Measurements from ENCODE around the gene C9orf72. TPM values are rescaled to one million over a fixed set of nuclear protein-coding genes. Genes with fewer than 3 reads are reported as not detected.

The C9orf72 gene
- total RNA-seq, 1 donor from 2014 or later, result 17.1 TPM

DNA sequence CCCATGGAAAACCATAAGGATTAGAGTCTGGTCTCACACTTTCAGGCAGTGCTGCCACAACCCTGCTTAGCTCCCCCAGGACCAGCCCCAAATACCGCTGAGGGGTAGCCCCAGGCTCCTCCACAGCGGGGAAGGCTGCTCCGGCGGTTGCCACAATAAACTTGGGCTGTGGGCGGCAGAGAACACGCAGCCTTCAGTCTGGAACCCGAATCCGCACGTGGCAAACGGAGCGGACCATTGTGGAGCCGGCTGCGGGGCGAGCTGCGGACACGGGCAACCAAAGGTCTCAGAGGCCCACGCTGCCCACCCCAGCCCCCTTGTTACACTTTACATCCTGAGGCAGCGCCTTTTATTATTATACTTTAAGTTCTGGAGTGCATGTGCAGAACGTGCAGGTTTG, 37.3 kb upstream of the C9orf72 start:
- intact Hi-C loops (cut with DNase I), result no loop called here
- Histone ChIP-seq H3K9me3 (no peaks in the 10 kb centered on the region), H3K36me3 (no peaks in the 10 kb centered on the region), H3K4me1 (no peaks in the 10 kb centered on the region), H3K27ac (no peak overlapping the region), H3K27me3 (no peaks in the 10 kb centered on the region), H3K4me3 (no peak overlapping the region)
- TF ChIP-seq, protein P1, sequence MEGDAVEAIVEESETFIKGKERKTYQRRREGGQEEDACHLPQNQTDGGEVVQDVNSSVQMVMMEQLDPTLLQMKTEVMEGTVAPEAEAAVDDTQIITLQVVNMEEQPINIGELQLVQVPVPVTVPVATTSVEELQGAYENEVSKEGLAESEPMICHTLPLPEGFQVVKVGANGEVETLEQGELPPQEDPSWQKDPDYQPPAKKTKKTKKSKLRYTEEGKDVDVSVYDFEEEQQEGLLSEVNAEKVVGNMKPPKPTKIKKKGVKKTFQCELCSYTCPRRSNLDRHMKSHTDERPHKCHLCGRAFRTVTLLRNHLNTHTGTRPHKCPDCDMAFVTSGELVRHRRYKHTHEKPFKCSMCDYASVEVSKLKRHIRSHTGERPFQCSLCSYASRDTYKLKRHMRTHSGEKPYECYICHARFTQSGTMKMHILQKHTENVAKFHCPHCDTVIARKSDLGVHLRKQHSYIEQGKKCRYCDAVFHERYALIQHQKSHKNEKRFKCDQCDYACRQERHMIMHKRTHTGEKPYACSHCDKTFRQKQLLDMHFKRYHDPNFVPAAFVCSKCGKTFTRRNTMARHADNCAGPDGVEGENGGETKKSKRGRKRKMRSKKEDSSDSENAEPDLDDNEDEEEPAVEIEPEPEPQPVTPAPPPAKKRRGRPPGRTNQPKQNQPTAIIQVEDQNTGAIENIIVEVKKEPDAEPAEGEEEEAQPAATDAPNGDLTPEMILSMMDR (IDR thresholded peaks at IDR 0.05), result no peak
- DNase-seq (ENCODE audit: low spot score in 2 of 2), result no peak

DNA sequence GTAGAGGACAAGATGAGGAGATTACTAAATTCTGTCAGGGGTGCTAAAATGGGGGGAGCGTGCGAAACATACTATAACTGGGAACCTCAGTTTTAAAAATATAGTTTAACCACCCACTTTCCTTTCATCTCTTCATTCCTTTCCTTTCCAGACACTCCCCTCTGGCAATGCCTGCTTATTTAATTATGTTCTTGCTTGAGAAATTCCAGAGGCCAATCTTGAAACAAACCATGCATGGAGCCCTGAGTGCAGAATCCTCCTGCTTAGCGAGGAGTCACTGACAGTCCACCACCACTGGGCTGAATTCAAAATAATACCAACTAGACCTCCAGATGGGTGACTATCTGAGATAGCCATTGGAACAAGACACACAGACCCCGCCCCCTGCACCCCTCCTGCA, 29.7 kb upstream of the C9orf72 start:
- no peak overlapping the region for H3K4me3 ChIP-seq
- TF ChIP-seq, protein P1 (IDR thresholded peaks at IDR 0.05), result no peak
- no peaks in the 10 kb centered on the region for H3K36me3 ChIP-seq
- no peaks in the 10 kb centered on the region for H3K9me3 ChIP-seq
- intact Hi-C loops (cut with DNase I), result no loop called here
- no peaks in the 10 kb centered on the region for H3K4me1 ChIP-seq
- no peaks in the 10 kb centered on the region for H3K27me3 ChIP-seq
- no peak for DNase-seq (ENCODE audit: low spot score in 2 of 2)
- H3K27ac ChIP-seq, result no peak overlapping the region

DNA sequence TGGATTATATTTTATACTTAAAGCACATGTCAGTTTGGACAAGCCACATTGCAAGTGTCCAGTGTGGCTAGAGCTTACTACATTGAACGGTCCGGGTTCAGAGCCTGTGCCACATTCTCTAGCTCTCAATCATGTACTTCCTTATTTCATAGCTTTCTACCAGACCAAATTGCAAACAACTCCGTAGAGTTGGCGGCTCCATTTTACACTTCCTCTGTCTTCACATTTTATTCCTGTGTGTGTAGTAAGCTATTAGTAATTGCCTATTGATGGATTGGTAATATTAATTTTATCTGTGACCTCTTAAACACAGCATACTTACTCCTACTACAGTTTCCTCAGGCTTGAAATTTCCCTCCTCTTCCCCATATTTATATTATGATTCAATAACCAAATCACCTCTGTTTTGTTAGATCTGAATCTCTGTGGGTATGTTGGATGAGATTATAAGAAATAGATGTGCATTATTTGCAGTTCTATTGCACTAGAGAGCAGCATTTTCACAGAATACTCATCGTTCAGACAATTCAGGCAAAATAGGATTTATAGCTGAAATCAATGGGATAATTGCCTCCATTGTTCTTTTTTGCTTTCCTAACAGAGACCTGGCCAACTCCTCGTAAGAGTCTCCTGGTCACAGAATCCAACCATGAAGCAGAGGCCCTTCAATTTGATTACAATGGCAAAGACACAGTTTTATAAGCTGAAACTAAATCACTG, 29.0 kb upstream of the C9orf72 start:
- Histone ChIP-seq H3K4me1 (no peaks in the 10 kb centered on the region), H3K27ac (no peak overlapping the region), H3K27me3 (no peaks in the 10 kb centered on the region), H3K9me3 (no peaks in the 10 kb centered on the region), H3K4me3 (no peak overlapping the region), H3K36me3 (no peaks in the 10 kb centered on the region)
- intact Hi-C loops (cut with DNase I), result no loop called here
- no peak for DNase-seq (ENCODE audit: low spot score in 2 of 2)
- TF ChIP-seq, protein P1 (IDR thresholded peaks at IDR 0.05), result no peak

DNA sequence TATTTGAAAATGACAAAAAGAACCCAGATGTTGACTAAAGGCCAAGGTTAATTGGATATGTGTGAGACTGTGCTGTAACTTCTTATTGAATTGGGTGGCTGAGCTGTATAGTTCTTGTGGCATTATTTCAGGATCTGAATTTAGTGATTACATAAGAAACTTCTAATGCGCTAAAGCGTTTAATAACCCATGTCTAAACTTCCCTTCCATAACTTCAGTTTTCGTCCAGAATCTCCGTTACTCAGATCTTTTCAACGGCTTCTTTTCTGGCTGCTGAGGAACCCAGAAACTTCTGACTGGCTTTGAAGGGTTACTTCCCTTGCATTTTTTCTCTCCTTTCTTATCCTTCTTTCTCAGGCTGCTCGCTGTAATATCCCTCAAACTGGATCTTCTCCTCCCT, 28.1 kb upstream of the C9orf72 start:
- no peak for DNase-seq (ENCODE audit: low spot score in 2 of 2)
- Histone ChIP-seq H3K4me3 (no peak overlapping the region), H3K9me3 (no peaks in the 10 kb centered on the region), H3K27ac (no peak overlapping the region), H3K36me3 (no peaks in the 10 kb centered on the region), H3K4me1 (no peaks in the 10 kb centered on the region), H3K27me3 (no peaks in the 10 kb centered on the region)
- intact Hi-C loops (cut with DNase I), result no loop called here
- TF ChIP-seq, protein P1 (IDR thresholded peaks at IDR 0.05), result no peak

DNA sequence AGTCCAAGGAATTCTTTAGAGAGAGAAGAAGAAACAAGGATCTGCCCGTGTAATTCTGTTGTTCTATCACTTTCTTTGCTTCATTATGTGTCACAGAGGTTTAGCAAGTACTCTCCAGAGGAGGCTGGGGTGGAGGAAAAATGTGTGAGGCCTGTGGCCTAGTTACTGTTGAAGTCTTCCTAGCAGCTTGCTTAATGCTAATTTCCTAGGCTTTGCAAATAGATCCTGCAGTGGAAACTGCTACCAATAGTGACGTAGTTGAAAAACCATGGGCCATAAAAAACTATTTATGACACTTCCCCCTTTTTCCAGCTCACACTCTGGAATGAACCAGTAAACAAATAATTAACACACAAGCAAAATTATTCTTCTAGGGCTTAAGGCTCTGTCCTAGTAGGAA, 27.0 kb upstream of the C9orf72 start:
- H3K27ac ChIP-seq, result peak overlapping the region; percentile 23 to 54
- no peaks in the 10 kb centered on the region for H3K4me1 ChIP-seq
- intact Hi-C loops (cut with DNase I), result no loop called here
- DNase-seq (ENCODE audit: low spot score in 2 of 2), result no peak
- TF ChIP-seq, protein P1 (IDR thresholded peaks at IDR 0.05), result no peak
- H3K36me3 ChIP-seq, result no peaks in the 10 kb centered on the region
- H3K27me3 ChIP-seq, result no peaks in the 10 kb centered on the region
- H3K9me3 ChIP-seq, result no peaks in the 10 kb centered on the region
- H3K4me3 ChIP-seq, result no peak overlapping the region

DNA sequence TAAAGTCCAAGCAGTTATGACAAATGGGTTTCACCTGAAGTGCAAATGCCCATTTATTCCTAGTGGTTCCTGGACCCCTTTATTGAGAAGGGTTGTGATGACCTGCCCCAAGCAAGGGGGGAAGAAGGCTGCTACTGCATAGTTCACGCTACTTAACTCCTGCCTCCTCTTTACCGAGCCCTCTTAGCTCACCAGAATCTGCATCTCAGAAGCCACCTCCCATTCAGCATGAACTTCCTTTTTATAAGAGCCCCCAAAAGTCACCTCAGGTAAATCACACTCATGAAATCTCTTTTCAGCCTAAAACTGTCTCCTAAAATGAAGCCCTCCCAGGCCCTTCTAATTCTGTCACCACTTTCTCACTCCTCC, 26.6 kb upstream of the C9orf72 start:
- H3K4me3 ChIP-seq, result no peak overlapping the region
- DNase-seq (ENCODE audit: low spot score in 2 of 2), result no peak
- no peaks in the 10 kb centered on the region for H3K9me3 ChIP-seq
- intact Hi-C loops (cut with DNase I), result no loop called here
- H3K36me3 ChIP-seq, result no peaks in the 10 kb centered on the region
- H3K27me3 ChIP-seq, result no peaks in the 10 kb centered on the region
- H3K27ac ChIP-seq, result peak overlapping the region; percentile 23 to 54
- H3K4me1 ChIP-seq, result no peaks in the 10 kb centered on the region
- TF ChIP-seq, protein P1 (IDR thresholded peaks at IDR 0.05), result no peak
